Esophagus squamous epithelium (tissue), 5 donors: ENCODE data around the gene GREM2. TPM values are rescaled to one million over a fixed set of nuclear protein-coding genes. Genes with fewer than 3 reads are reported as not detected.

ENCODE experiments used
- DNase-seq: peaks from one replicate; lab custom pipeline; 2025; lab: John Stamatoyannopoulos, UW
- H3K27ac ChIP-seq, 4 donors: fragments of 200-600 bp; sonication (generic); one replicate each; pipeline ENCODE4 v1.5.1; 2016 to 2019; ENCODE audit warnings: mild to moderate bottlenecking in 1 of 4
- H3K27me3 ChIP-seq, 4 donors: fragments of 200-600 bp; sonication (generic); 1 replicate in 3 of 4; 2 replicates in 1 of 4; pipeline versions ENCODE4 v1.5.1 to v1.6.0; 2017 to 2021; ENCODE audit warnings: antibody characterized with exemption in 1 of 4
- H3K36me3 ChIP-seq, 3 donors: fragments of 200-600 bp; sonication (generic); one replicate each; pipeline ENCODE4 v1.5.1; 2016 to 2019
- H3K4me1 ChIP-seq, 3 donors: fragments of 200-600 bp; sonication (generic); one replicate each; pipeline ENCODE4 v1.5.1; 2017 to 2019
- H3K4me3 ChIP-seq, 4 donors: fragments of 200-600 bp; sonication (generic); 1 replicate in 3 of 4; 2 replicates in 1 of 4; pipeline ENCODE4 v1.5.1; 2016 to 2019; ENCODE audit warnings: mild to moderate bottlenecking in 2 of 4, moderate library complexity in 1 of 4
- H3K9me3 ChIP-seq, 3 donors: fragments of 200-600 bp; sonication (generic); one replicate each; pipeline ENCODE4 v1.5.1; 2016 to 2019
- POLR2A ChIP-seq, 4 donors: fragments of 450-650 bp; IDR thresholded peaks; one replicate each; pipeline ENCODE4 v1.6.1; 2017; ENCODE audit warnings: antibody characterized with exemption in 4 of 4, mild to moderate bottlenecking in 4 of 4, moderate library complexity in 3 of 4
- WGBS, 2 donors: methylation state at CpG; one replicate each; pipeline ENCODE4 v1.1.5; 2018; 5-methylcytosine and 5-hydroxymethylcytosine counted together
- intact Hi-C: fragments of 100-400 bp; cut with DNase I; formaldehyde crosslinking; loops from one replicate; pipeline ENCODE4 v1.15.0; 2022
- total RNA-seq, 4 donors: library from RNA; depleted of rRNA; stranded (reverse); fragments of >200 nt; gene quantifications; one replicate each; pipeline ENCODE4 v1.1.0, GENCODE V29; 2016
- TF ChIP-seq, protein P1 (sequence below), 6 experiments: fragments of 450-650 bp in 4 of 6; fragments of 200-600 bp in 2 of 6; sonication (generic) in 2 of 6; IDR thresholded peaks; one replicate each; pipeline ENCODE4 v1.5.1; 2016 to 2019; ENCODE audit warnings: antibody characterized with exemption in 6 of 6, mild to moderate bottlenecking in 4 of 6, moderate library complexity in 4 of 6
- donor health status: DM: yes; HTN: yes; CAD: no.

Gene GREM2
- total RNA-seq, 4 donors from 2014 or later, result 0.45 to 8.8 (median 0.74) TPM

DNA sequence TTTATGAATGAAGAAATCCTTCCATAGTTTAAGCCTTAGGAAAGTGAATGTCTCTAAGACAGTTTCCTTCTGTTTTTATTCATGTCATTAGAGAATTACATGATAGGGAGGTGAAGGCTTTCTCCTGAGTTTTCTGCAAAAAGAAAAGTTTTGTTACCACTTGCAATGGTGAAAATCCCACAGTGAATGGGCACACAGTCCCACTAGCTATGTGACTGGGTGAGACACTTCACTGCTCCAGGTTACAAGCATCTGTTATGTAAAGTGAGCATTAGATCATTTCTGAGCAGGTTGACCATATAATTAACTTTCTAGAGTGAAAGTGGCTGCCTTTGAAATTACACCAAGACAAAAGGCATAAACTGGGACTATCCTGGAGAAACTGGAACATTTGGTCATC, 38.9 kb upstream of the GREM2 start:
- Histone ChIP-seq H3K9me3 (peaks cover 0 to 7% (median 6%) of the 10 kb centered on the region in 3 donors), H3K27me3 (no peaks in the 10 kb centered on the region), H3K4me3 (no peak overlapping the region), H3K36me3 (no peaks in the 10 kb centered on the region), H3K4me1 (no peaks in the 10 kb centered on the region), H3K27ac (no peak overlapping the region)
- intact Hi-C loops, result no loop called here
- DNase-seq, result no peak
- TF ChIP-seq, protein P1, sequence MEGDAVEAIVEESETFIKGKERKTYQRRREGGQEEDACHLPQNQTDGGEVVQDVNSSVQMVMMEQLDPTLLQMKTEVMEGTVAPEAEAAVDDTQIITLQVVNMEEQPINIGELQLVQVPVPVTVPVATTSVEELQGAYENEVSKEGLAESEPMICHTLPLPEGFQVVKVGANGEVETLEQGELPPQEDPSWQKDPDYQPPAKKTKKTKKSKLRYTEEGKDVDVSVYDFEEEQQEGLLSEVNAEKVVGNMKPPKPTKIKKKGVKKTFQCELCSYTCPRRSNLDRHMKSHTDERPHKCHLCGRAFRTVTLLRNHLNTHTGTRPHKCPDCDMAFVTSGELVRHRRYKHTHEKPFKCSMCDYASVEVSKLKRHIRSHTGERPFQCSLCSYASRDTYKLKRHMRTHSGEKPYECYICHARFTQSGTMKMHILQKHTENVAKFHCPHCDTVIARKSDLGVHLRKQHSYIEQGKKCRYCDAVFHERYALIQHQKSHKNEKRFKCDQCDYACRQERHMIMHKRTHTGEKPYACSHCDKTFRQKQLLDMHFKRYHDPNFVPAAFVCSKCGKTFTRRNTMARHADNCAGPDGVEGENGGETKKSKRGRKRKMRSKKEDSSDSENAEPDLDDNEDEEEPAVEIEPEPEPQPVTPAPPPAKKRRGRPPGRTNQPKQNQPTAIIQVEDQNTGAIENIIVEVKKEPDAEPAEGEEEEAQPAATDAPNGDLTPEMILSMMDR (IDR thresholded peaks at IDR 0.05), result no peak
- no peak for TF ChIP-seq POLR2A (IDR thresholded peaks at IDR 0.05)

DNA sequence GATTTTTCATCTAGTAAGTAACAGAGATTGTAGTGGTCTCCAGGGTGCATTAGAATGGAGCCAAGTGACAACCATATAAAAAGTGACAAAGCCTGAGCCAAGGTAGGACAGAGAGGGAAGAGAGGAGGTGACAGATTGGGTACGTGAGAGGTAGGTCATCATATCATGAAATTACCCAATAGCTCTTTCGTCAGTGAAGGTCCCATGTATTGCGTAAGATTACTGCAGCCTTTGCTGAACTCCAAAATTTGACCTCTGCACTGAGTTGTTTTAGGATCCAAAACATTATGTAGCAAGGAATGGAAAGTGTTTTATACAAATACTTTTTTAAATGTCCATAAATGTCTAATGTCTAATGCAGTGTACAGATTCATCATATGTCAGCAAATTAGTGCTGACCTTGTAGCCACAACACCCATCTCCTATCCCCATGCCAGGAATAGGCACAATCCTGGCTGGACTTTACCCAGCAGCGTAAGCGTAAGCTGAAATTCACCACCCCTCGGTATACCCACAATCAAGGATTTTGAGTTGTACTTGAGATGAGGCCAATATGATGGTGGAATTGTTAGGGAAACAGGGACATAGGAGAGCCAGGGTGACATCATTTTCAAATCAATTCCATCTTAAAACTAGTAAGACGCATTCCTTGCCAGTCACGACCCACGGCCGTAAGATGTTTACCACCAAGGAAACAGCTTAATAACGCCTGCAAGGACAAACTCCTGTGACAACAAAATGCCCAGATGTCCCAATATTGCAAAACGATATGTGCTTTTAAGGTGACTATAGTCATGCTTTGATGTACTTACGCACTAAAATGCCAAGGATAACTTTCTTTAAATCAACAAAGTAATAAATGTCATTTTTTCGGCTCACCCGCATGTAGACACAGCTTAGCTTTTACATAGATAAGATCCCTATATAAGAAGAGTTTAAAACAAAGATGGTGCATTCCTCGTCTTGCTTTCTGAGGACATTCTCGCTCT, 38.1 kb upstream of the GREM2 start:
- TF ChIP-seq, protein P1 (IDR thresholded peaks at IDR 0.05), result no peak
- TF ChIP-seq POLR2A (IDR thresholded peaks at IDR 0.05), result no peak
- H3K36me3 ChIP-seq, result no peaks in the 10 kb centered on the region
- no peaks in the 10 kb centered on the region for H3K4me1 ChIP-seq
- intact Hi-C loops, result no loop called here
- no peak overlapping the region for H3K27ac ChIP-seq
- no peaks in the 10 kb centered on the region for H3K27me3 ChIP-seq
- 80 to 84% methylated on average over 17 of the region's 17 CpGs for WGBS, 2 donors
- no peak for DNase-seq
- no peak overlapping the region for H3K4me3 ChIP-seq
- H3K9me3 ChIP-seq, result peaks cover 0 to 7% (median 6%) of the 10 kb centered on the region in 3 donors

DNA sequence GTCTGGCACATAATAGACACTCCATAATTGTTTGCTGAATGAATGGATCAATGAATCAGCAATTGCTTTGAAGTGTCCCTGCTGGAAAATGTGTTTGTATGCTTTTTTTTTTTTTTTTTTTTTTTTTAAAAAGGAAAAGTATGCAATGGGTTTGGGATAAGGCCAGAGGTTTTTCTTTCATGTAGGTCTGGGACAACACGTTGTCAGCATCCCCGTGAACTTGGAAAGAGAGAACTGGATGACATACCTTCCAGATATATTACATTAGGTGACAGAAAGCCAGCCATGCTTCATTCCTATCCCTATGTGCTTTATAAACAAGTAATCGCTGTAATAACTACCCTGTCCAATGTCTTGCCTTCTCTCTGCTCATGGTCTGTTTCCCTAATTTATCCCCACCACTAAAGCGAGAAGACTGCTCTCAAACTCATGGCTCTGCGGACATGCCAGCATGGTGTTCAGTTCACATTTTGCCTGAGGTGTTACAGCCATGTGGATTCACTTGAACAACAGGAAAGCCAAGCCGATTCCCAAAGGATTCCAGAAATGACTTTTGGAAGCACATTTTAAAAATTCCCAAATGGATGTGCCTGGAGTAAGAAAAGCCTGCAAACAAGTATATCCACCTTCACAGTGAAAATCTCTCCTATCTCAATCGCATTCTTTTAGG, 34.8 kb upstream of the GREM2 start:
- no peak for TF ChIP-seq POLR2A (IDR thresholded peaks at IDR 0.05)
- TF ChIP-seq, protein P1 (IDR thresholded peaks at IDR 0.05), result no peak
- intact Hi-C loops, result no loop called here
- Histone ChIP-seq H3K4me3 (no peak overlapping the region), H3K27ac (no peak overlapping the region), H3K36me3 (no peaks in the 10 kb centered on the region), H3K4me1 (no peaks in the 10 kb centered on the region), H3K9me3 (no peaks in the 10 kb centered on the region), H3K27me3 (no peaks in the 10 kb centered on the region)
- 56 to 57% methylated on average over 7 of the region's 7 CpGs for WGBS, 2 donors
- no peak for DNase-seq

DNA sequence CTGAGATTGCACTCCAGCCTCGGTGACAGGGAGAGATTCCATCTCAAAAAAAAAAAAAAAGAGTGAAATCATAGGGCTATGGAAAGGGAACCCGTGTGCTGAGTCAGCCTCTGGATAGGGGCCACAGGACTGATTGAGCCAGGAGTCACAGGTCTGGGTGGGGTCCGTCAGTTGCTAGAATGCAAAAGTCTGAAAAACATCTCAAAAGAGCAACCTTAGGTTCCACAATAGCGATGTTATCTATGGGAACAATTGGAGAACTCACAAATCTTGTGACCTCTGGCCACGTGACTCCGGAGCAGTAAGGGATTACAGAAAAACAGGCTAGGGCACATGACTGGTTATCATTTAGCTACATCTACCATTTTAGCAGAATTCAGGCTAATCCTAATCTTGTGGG, 32.8 kb upstream of the GREM2 start:
- Histone ChIP-seq H3K4me1 (no peaks in the 10 kb centered on the region), H3K4me3 (no peak overlapping the region), H3K27me3 (no peaks in the 10 kb centered on the region), H3K9me3 (no peaks in the 10 kb centered on the region), H3K36me3 (no peaks in the 10 kb centered on the region), H3K27ac (no peak overlapping the region)
- TF ChIP-seq, protein P1 (IDR thresholded peaks at IDR 0.05), result no peak
- TF ChIP-seq POLR2A (IDR thresholded peaks at IDR 0.05), result no peak
- 49 to 52% methylated on average over 5 to 6 of the region's 6 CpGs for WGBS, 2 donors
- intact Hi-C loops, result no loop called here
- no peak for DNase-seq
